Mesodermal cell (in vitro differentiated cells): Measurements from ENCODE around the gene CHD9NB.
A peak's percentile ranks its signal among the peaks of the same experiment; 100 is the strongest.

Experiments used
- H3K27ac ChIP-seq: 2 replicates; pipeline ENCODE4 v1.7.0; 2013; ENCODE audit warnings: mild to moderate bottlenecking, low read depth, low read length, moderate library complexity; ENCODE audit not compliant: severe bottlenecking
- H3K36me3 ChIP-seq: 2 replicates; pipeline ENCODE4 v1.7.1; 2013; ENCODE audit warnings: mild to moderate bottlenecking, low read length, moderate library complexity; ENCODE audit not compliant: control insufficient read depth, insufficient read depth
- H3K4me1 ChIP-seq: one replicate; pipeline ENCODE4 v1.7.1; 2013; ENCODE audit warnings: mild to moderate bottlenecking, low read length; ENCODE audit not compliant: insufficient read depth, control insufficient read depth, poor library complexity, severe bottlenecking
- H3K4me3 ChIP-seq: 2 replicates; pipeline ENCODE4 v1.7.0; 2013; ENCODE audit warnings: low read length, control low read depth, mild to moderate bottlenecking; ENCODE audit not compliant: insufficient read depth, poor library complexity, severe bottlenecking; ENCODE audit errors: extremely low read depth
- H3K9me3 ChIP-seq: 2 replicates; pipeline ENCODE4 v1.7.1; 2013; ENCODE audit warnings: mild to moderate bottlenecking, low read length, moderate library complexity; ENCODE audit not compliant: control insufficient read depth
- WGBS, 2 experiments: methylation state at CpG; one replicate each; pipeline ENCODE4 v1.1.5; 2013; ENCODE audit warnings: missing lambda C conversion rate in 2 of 2; ENCODE audit not compliant: insufficient coverage in 2 of 2; 5-methylcytosine and 5-hydroxymethylcytosine counted together

Gene CHD9NB

GRCh38 chr16:53091466-53092211 lies 38.9 kb upstream of the CHD9NB start:
- 37 to 54% methylated on average over 5 to 7 of the region's 7 CpGs for WGBS, 2 experiments
- Histone ChIP-seq H3K9me3 (no peaks in the 10 kb centered on the region), H3K36me3 (peaks cover 7% of the 10 kb centered on the region), H3K4me3 (no peak overlapping the region), H3K27ac (peak overlapping the region; percentile 84), H3K4me1 (peaks cover 19% of the 10 kb centered on the region)

- H3K9me3 ChIP-seq, result no peaks in the 10 kb centered on the region
- peaks cover 7% of the 10 kb centered on the region for H3K36me3 ChIP-seq
- H3K4me1 ChIP-seq, result peaks cover 25% of the 10 kb centered on the region
- H3K4me3 ChIP-seq, result no peak overlapping the region
- H3K27ac ChIP-seq, result peak overlapping the region; percentile 84
- 39 to 70% methylated on average over 2 to 3 of the region's 13 CpGs for WGBS, 2 experiments
Measured at GRCh38 chr16:53090591-53091411, 38.1 kb upstream of the CHD9NB start.

GRCh38 chr16:53090286-53090590 lies 37.5 kb upstream of the CHD9NB start:
- Histone ChIP-seq H3K9me3 (no peaks in the 10 kb centered on the region), H3K36me3 (peaks cover 7% of the 10 kb centered on the region), H3K27ac (no peak overlapping the region), H3K4me1 (peaks cover 31% of the 10 kb centered on the region), H3K4me3 (no peak overlapping the region)
- WGBS, 2 experiments, result 29 to 56% methylated on average over 4 to 5 of the region's 5 CpGs

GRCh38 chr16:53089434-53090285 lies 37.0 kb upstream of the CHD9NB start:
- no peaks in the 10 kb centered on the region for H3K9me3 ChIP-seq
- H3K36me3 ChIP-seq, result peaks cover 7% of the 10 kb centered on the region
- H3K27ac ChIP-seq, result no peak overlapping the region
- H3K4me3 ChIP-seq, result no peak overlapping the region
- peaks cover 37% of the 10 kb centered on the region for H3K4me1 ChIP-seq
- WGBS, 2 experiments, result 100% methylated on average over 1 of the region's 4 CpGs; no CpG with 5 or more reads in 1 of the 2 experiments

GRCh38 chr16:53087101-53087500 lies 34.4 kb upstream of the CHD9NB start:
- Histone ChIP-seq H3K4me1 (peaks cover 43% of the 10 kb centered on the region), H3K36me3 (peaks cover 7% of the 10 kb centered on the region), H3K27ac (no peak overlapping the region), H3K9me3 (no peaks in the 10 kb centered on the region), H3K4me3 (no peak overlapping the region)
- 57 to 69% methylated on average over 2 to 3 of the region's 3 CpGs for WGBS, 2 experiments

- WGBS, 2 experiments, result 55 to 62% methylated on average over 4 to 6 of the region's 6 CpGs
- no peak overlapping the region for H3K4me3 ChIP-seq
- peaks cover 7% of the 10 kb centered on the region for H3K36me3 ChIP-seq
- peaks cover 42% of the 10 kb centered on the region for H3K4me1 ChIP-seq
- H3K9me3 ChIP-seq, result no peaks in the 10 kb centered on the region
- peak overlapping the region; percentile 69 for H3K27ac ChIP-seq
Measured at GRCh38 chr16:53085931-53086421, 33.3 kb upstream of the CHD9NB start.

GRCh38 chr16:53085369-53085843 lies 32.7 kb upstream of the CHD9NB start:
- Histone ChIP-seq H3K9me3 (no peaks in the 10 kb centered on the region), H3K27ac (peak overlapping the region; percentile 69), H3K4me3 (no peak overlapping the region), H3K4me1 (peaks cover 42% of the 10 kb centered on the region), H3K36me3 (peaks cover 7% of the 10 kb centered on the region)
- WGBS, 2 experiments, result 82% methylated on average over 4 of the region's 4 CpGs; no CpG with 5 or more reads in 1 of the 2 experiments

- Histone ChIP-seq H3K9me3 (no peaks in the 10 kb centered on the region), H3K4me3 (no peak overlapping the region), H3K27ac (no peak overlapping the region), H3K36me3 (peaks cover 7% of the 10 kb centered on the region), H3K4me1 (peaks cover 45% of the 10 kb centered on the region)
- 92% methylated on average over 5 to 8 of the region's 8 CpGs for WGBS, 2 experiments
Measured at GRCh38 chr16:53084746-53085334, 32.1 kb upstream of the CHD9NB start.

- WGBS, 2 experiments, result 86 to 93% methylated on average over 2 to 4 of the region's 4 CpGs
- H3K4me1 ChIP-seq, result peaks cover 52% of the 10 kb centered on the region
- no peak overlapping the region for H3K27ac ChIP-seq
- H3K9me3 ChIP-seq, result no peaks in the 10 kb centered on the region
- H3K36me3 ChIP-seq, result peaks cover 5% of the 10 kb centered on the region
- H3K4me3 ChIP-seq, result no peak overlapping the region
Measured at GRCh38 chr16:53084141-53084541, 31.4 kb upstream of the CHD9NB start.

- Histone ChIP-seq H3K27ac (no peak overlapping the region), H3K9me3 (no peaks in the 10 kb centered on the region), H3K4me1 (peaks cover 56% of the 10 kb centered on the region), H3K36me3 (peaks cover 5% of the 10 kb centered on the region), H3K4me3 (no peak overlapping the region)
- WGBS, 2 experiments, result no CpG with 5 or more reads among the region's 1 CpG
Measured at GRCh38 chr16:53083119-53083518, 30.4 kb upstream of the CHD9NB start.
